Natural killer cell treated with Interleukin-12 subunit alpha and Interleukin-12 subunit beta and Interleukin-15 and Interleukin-18, amount 100 ng/mL, for 72 hours (primary cell): ENCODE measurements around the gene SH3BP5. TPM values are rescaled to one million over a fixed set of nuclear protein-coding genes. Genes with fewer than 3 reads are reported as not detected.

Source experiments
- ATAC-seq, 2 donors: fragments of 150-1000 bp; cut with Tn5 transposase in 1 of 2; sonication (Bioruptor Pico), chemical (Tn5 transposase) in 1 of 2; 2 replicates each; pipeline ENCODE4 v1.10.0; 2021
- DNase-seq: peaks from one replicate; pipeline ENCODE4 v3.0.0; 2022; ENCODE audit warnings: low spot score
- H3K27ac Mint-ChIP-seq, 2 donors: 1 replicate in 1 of 2; 2 replicates in 1 of 2; pipeline ENCODE4 v1.8.0; 2022; ENCODE audit warnings: mixed read lengths in 2 of 2, mild to moderate bottlenecking in 1 of 2, moderate library complexity in 1 of 2
- H3K27me3 Mint-ChIP-seq, 2 donors: 1 replicate in 1 of 2; 2 replicates in 1 of 2; pipeline ENCODE4 v1.8.0; 2022; ENCODE audit warnings: mixed read lengths in 2 of 2
- H3K36me3 Mint-ChIP-seq: one replicate; pipeline ENCODE4 v1.8.0; 2022; ENCODE audit warnings: mixed read lengths
- H3K4me1 Mint-ChIP-seq, 2 donors: 1 replicate in 1 of 2; 2 replicates in 1 of 2; pipeline ENCODE4 v1.8.0; 2022; ENCODE audit warnings: low read depth in 2 of 2, mixed read lengths in 2 of 2, mild to moderate bottlenecking in 1 of 2
- H3K4me3 Mint-ChIP-seq: one replicate; pipeline ENCODE4 v1.8.0; 2022; ENCODE audit warnings: mixed read lengths
- H3K9me3 Mint-ChIP-seq: 2 replicates; pipeline ENCODE4 v1.8.0; 2022; ENCODE audit warnings: mixed read lengths
- total RNA-seq, 2 donors: library from RNA; stranded (reverse); gene quantifications; one replicate each; pipeline ENCODE4 v1.2.3, GENCODE V29; 2022

The SH3BP5 gene
- total RNA-seq, 2 donors from 2014 or later: 58.5 to 165 TPM

DNA sequence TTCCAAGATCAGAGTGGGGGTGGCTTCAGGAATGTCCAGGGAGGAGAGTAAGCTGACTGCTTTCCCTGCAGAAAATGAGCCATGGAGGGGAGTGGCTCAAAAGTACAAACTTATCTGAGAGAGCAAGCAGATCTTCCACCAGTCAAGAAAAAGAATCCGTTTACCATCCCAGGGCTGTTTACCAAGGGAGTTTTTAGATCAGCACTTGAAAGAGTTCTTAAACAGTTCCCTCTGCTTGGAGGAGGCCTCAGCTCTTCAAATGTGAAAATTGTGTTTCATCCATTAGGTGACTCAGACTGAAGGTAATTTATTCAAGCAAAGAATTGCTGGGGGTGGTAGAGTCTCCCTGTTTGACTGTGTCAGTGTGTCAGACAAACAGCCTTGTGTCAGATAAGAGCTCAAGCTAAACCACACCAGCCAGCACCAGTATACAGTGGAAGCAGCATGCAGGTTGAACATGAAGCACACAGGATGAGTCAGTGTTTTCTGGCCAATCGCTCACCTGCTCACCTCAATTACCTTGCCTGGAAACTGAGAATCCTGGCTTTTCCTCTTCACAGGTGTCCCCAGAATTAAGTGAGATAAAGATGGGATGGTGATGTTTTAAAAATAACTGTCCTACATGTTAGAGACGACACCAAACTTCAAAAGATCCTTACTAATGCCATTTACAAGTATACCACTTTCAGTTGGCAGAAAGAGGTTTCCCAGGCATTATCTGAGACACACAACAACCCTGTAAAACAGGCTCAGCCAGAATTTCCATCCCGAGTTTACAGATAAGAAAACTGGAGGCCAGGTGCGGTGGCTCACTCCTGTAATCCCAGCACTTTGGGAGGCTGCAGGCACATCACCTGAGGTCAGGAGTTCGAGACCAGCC lies 21.7 kb downstream of the SH3BP5 start:
- DNase-seq (no peak), ATAC-seq (peak; percentile 88 to 97)
- H3K27me3 Mint-ChIP-seq: no peaks in the 10 kb centered on the region
- no peaks in the 10 kb centered on the region for H3K9me3 Mint-ChIP-seq
- peaks cover 5% of the 10 kb centered on the region for H3K36me3 Mint-ChIP-seq
- H3K4me3 Mint-ChIP-seq: peak overlapping the region; percentile 90
- peak overlapping the region; percentile 88 to 90 for H3K27ac Mint-ChIP-seq
- peaks cover 50 to 56% of the 10 kb centered on the region in 2 donors for H3K4me1 Mint-ChIP-seq

DNA sequence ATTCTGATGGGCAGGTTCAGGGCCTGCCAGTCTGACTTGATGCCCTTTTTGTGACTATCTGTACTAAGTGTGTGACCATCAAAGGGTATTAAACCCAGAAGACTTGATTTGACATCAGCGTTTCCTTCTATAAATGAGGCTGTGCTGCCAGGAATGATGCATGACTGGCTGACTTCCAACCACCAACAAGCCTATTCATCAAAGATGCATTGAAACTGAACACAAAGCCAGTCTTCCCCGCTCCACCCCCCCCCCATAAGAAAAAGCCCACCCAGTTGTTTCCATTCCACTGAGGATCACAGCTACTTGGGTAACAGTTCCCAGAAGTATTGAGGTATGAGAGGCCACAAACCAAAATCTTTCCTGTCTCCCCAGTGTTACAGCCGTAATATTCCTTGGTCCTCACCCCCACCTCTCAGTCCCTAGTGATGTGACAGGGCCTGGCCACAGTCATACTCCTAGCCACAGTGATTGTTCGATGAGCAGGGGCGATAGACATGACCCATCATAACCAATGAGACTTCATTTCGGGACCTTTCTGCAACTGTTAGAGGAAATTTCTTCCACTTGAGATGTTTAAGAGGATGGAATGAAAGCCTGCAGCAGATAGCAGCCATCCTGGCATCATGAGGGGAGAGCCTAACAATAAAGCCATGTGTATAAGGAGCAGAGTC lies 22.6 kb downstream of the SH3BP5 start:
- Mint-ChIP-seq H3K4me3 (peak overlapping the region; percentile 90), H3K4me1 (peaks cover 50 to 55% of the 10 kb centered on the region in 2 donors), H3K36me3 (peaks cover 11% of the 10 kb centered on the region), H3K27me3 (no peaks in the 10 kb centered on the region), H3K27ac (peak overlapping the region; percentile 88 to 90), H3K9me3 (no peaks in the 10 kb centered on the region)
- DNase-seq (no peak), ATAC-seq (peak in 1 of 2 donors; percentile 78)

DNA sequence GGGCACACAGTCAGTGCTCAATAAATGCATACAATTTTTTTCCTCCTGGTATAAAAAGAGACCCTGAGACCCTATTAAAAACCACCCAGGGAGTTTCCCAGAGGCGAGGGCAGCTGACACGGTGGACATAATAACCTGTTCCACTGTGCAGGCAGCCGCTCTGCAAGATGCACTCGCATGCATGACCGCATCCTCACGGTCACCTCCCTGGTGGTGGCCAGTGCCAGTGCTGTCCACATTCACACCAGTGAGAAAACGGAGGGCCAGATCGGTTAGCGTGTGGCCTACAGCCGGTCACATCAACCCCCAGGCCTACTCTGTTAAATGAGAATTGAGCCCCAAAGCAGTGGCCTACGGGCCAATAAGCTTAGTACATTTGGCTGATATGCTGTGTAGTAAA lies 24.8 kb downstream of the SH3BP5 start:
- DNase-seq (no peak), ATAC-seq (no peak)
- Mint-ChIP-seq H3K27ac (no peak overlapping the region), H3K4me3 (no peak overlapping the region), H3K36me3 (peaks cover 20% of the 10 kb centered on the region), H3K4me1 (peaks cover 55 to 62% of the 10 kb centered on the region in 2 donors), H3K27me3 (no peaks in the 10 kb centered on the region), H3K9me3 (no peaks in the 10 kb centered on the region)

DNA sequence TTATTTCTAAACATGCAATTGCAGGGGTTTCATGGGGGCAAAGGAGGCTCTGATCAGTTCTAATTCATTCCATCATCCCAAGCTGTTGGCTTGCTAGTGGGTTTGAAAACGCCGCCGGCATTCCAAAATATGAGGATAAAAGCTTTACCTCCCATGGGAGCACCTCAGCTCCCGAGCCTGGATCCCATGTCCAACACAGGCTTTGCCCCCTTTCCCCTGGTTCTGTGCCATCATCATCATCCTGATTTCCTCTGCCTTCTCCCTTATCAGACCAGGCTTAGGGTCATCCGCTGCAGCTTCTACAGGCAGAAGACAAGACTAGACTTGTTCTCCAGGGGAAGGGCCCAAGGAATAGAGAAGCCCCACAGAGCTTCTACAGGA lies 25.4 kb downstream of the SH3BP5 start:
- no peaks in the 10 kb centered on the region for H3K27me3 Mint-ChIP-seq
- H3K4me3 Mint-ChIP-seq: no peak overlapping the region
- H3K4me1 Mint-ChIP-seq: peaks cover 61 to 65% of the 10 kb centered on the region in 2 donors
- DNase-seq (no peak), ATAC-seq (no peak)
- H3K27ac Mint-ChIP-seq: peak overlapping the region in 1 of 2 donors; percentile 25
- H3K9me3 Mint-ChIP-seq: no peaks in the 10 kb centered on the region
- peaks cover 25% of the 10 kb centered on the region for H3K36me3 Mint-ChIP-seq

DNA sequence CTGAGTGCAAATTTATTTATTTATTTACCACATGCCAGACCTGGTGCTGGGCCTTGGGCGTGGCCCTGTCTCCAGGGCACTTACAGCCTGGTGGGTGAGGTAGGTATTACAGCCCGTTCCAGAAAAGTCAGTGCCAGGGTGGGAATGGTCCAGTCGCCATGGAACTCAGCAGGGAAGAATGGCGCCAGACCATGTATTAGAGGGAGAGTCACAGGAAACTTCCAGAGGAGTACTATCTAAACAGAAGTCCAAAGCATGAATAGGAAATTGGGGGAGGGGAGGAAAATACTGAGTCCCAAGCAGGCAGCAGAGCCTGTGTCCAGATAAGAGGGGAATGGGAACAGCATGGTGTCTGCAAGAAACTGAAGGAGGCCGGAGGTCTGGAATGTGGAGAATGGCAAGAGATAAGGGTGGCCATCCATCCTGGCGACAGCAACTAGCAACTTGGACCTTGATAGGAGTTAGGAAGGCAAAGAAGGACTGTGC lies 27.0 kb downstream of the SH3BP5 start:
- Mint-ChIP-seq H3K27ac (peak overlapping the region in 1 of 2 donors; percentile 95), H3K9me3 (no peaks in the 10 kb centered on the region), H3K27me3 (no peaks in the 10 kb centered on the region), H3K36me3 (peaks cover 36% of the 10 kb centered on the region), H3K4me3 (peak overlapping the region; percentile 0), H3K4me1 (peaks cover 66 to 71% of the 10 kb centered on the region in 2 donors)
- peak; percentile 40 for DNase-seq
- no peak for ATAC-seq

DNA sequence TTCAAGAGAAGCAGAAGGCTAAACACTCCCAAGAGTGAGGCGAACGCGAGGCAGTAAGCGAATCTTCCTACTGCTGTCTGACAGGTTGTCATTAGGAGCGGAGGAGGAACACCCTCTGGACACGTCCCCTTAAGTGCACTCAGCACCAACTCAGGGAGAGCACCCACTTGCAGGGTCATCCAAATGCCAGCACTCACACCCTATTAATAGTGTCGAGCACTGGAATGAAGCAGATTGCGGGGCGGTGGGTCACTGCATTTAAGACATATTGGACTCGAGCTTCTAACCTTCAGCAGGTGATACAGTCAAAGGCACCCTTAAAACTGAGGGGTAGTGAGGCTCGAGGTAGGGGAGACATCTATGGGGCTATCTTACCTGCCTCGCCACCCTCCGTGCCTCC lies 28.7 kb downstream of the SH3BP5 start:
- Mint-ChIP-seq H3K9me3 (no peaks in the 10 kb centered on the region), H3K27ac (peak overlapping the region; percentile 92 to 95), H3K36me3 (peaks cover 35% of the 10 kb centered on the region), H3K4me3 (peak overlapping the region; percentile 91), H3K4me1 (peaks cover 57 to 64% of the 10 kb centered on the region in 2 donors), H3K27me3 (no peaks in the 10 kb centered on the region)
- ATAC-seq (no peak), DNase-seq (peak; percentile 6)

DNA sequence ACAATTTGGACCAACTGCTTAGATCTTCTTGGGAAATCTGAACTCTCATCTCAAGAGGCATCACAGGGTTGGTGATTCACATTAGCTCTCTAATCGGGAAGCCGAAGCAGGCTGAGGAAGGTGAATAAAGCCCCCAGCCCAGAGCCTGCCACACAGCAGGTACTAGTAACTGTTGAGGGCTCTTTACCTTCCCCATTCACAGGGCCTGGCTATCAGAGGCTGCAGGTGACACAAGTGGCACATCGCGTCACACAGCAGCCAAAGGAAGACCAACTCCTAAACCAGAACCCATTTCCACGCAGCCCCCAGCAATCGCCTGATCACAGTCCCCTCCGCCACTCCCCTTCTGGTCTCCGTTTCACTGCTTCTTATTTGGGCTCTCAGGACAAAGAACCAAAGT lies 29.2 kb downstream of the SH3BP5 start:
- ATAC-seq (no peak), DNase-seq (peak; percentile 58)
- Mint-ChIP-seq H3K9me3 (no peaks in the 10 kb centered on the region), H3K27ac (peak overlapping the region; percentile 92 to 95), H3K36me3 (peaks cover 40% of the 10 kb centered on the region), H3K27me3 (no peaks in the 10 kb centered on the region), H3K4me3 (peak overlapping the region; percentile 91), H3K4me1 (peaks cover 59 to 65% of the 10 kb centered on the region in 2 donors)

DNA sequence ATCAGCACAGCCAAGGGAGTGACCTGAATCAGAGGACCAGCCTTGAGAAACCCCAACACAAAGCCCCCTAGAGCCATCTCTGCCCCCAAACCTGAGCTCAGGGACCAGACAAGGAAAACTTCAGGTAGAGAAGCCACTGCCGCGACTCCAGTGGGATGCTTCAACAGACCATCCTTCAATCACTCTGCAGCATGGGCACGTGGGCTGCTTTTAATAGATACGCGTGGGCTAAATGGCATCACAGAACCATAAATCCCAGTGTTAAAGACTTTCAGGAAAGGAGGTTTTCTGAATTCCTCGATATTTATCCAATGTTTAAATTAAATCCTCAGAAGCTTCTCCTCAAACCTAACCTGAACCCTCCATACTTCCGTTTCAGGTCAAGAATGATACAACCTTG lies 30.6 kb downstream of the SH3BP5 start:
- Mint-ChIP-seq H3K4me1 (peaks cover 69 to 71% of the 10 kb centered on the region in 2 donors), H3K36me3 (peaks cover 49% of the 10 kb centered on the region), H3K4me3 (peak overlapping the region; percentile 91), H3K9me3 (no peaks in the 10 kb centered on the region), H3K27me3 (no peaks in the 10 kb centered on the region), H3K27ac (peak overlapping the region; percentile 92 to 95)
- no peak for DNase-seq
- no peak for ATAC-seq

DNA sequence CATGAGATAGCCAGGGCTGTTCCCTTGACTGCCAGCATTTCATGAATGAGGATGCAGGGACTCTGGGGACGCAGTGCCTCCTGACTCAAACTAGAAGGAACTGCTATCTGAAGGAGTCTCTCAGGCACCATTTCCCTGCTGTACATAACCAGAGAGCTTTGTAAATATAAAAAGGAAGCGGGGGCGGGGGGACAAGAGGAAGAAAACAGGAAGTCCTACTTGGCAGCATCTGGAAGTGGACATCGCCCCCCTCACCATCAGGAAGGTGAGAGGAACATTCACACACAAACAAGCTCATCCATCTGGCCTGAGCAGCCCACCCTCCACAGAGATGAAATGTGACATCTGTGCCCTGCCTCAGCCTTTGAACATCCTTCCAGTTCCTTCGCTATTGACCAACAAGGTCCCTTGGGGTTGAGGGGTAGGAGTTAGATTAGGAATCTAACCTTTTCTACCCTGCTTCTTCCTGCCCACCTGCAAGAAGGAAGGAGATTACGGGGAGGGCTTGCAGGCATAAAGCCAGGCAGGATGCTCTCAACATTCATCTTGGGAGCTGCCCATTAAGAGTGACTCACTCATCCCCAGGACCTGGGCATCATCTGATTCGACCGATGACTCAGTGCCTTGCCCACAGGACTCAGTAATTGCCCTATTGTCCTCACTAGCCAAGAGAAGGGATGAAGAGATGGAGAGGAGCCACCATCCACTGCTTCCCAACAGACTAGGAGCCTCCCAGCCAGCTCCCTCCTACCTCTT lies 31.9 kb downstream of the SH3BP5 start:
- ATAC-seq: peak; percentile 47 to 81
- Mint-ChIP-seq H3K4me1 (peaks cover 72 to 76% of the 10 kb centered on the region in 2 donors), H3K4me3 (peak overlapping the region; percentile 78), H3K27ac (peak overlapping the region; percentile 89 to 95), H3K27me3 (no peaks in the 10 kb centered on the region), H3K9me3 (no peaks in the 10 kb centered on the region), H3K36me3 (peaks cover 46% of the 10 kb centered on the region)
- peak; percentile 65 for DNase-seq

DNA sequence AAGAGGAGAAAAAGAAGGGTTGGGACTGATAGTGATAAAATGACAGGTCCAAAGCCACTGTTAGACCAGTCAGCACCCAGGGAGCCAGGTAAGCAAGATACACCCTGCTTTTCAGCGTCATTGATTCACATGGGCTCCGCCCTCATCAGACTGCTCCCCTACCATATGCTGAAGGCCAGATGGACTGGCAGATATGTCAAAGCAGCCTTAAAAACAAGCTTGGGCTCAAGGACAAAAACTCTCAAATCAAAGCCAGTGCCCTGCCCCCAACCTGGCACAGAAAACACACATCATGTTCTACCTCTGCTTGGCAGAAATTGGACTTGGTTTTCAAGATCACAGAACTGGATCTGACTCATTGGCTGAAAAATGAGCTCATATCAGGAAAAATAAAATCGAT lies 33.4 kb downstream of the SH3BP5 start:
- H3K27me3 Mint-ChIP-seq: no peaks in the 10 kb centered on the region

DNA sequence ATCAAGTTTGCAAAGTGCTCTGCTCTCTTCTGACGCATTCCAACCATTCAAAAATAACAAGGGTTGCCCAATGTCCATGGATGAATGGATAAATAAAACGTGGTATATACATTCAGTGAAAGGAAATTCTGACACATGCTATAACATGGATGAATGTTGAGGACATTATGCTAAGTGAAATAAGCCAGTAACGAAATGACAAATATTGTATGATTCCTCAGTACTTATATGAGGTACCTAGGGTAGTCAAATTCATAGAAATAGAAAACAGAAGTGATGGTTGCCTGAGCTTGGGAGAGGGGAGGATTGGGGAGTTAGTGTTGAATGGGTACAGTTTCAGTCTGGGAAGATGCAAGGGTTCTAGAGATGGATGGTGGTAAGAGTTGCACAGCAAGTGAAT lies 33.9 kb downstream of the SH3BP5 start:
- DNase-seq (peak; percentile 31), ATAC-seq (peak in 1 of 2 donors; percentile 56)
- Mint-ChIP-seq H3K9me3 (no peaks in the 10 kb centered on the region), H3K36me3 (peaks cover 53% of the 10 kb centered on the region), H3K27me3 (no peaks in the 10 kb centered on the region), H3K27ac (peak overlapping the region; percentile 98), H3K4me1 (peaks cover 71 to 77% of the 10 kb centered on the region in 2 donors), H3K4me3 (peak overlapping the region; percentile 68)

More for the DNA sequence above, 33.4 kb downstream of the SH3BP5 start:
- H3K27ac Mint-ChIP-seq: peak overlapping the region; percentile 98
- no peaks in the 10 kb centered on the region for H3K9me3 Mint-ChIP-seq
- peak overlapping the region; percentile 68 for H3K4me3 Mint-ChIP-seq
- peaks cover 75 to 82% of the 10 kb centered on the region in 2 donors for H3K4me1 Mint-ChIP-seq
- peak; percentile 6 for DNase-seq
- H3K36me3 Mint-ChIP-seq: peaks cover 53% of the 10 kb centered on the region
- ATAC-seq: no peak

DNA sequence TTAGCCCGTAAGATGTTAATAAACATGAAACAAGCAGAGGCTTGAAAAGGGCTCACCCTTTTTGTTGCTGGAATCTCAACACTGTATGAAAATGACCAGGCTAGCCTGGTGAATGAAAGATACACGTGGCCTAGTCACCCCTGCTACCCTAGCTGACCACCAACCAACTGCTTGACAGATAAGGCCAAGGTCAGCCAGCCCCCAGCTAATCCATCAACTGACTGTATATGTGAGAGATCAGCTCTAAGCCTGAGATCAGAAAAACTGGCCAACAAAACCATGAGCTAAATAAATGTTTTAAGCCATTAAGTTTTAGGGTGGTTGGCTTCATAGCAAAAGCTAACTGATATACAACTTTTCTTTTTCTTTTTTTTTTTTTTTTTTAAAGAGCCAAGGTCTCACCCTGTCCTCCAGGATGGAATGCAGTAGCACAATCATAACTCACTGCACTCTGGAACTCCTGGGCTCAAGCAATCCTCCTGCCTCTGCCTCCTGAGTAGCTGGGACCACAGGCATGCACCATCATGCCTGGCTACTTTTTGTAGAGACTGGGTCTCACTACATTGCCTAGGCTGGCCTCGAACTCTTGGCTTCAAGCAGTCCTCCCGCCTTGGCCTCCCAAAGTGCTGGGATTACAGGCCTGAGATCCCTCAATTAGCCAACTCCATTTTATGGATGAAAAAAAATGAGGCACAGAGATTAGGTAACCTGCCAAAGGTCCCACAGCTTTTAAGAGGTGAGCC lies 34.6 kb downstream of the SH3BP5 start:
- peak; percentile 13 for DNase-seq
- peak overlapping the region; percentile 98 for H3K27ac Mint-ChIP-seq
- H3K9me3 Mint-ChIP-seq: no peaks in the 10 kb centered on the region
- no peak for ATAC-seq
- peak overlapping the region; percentile 68 for H3K4me3 Mint-ChIP-seq
- H3K4me1 Mint-ChIP-seq: peaks cover 71 to 75% of the 10 kb centered on the region in 2 donors
- no peaks in the 10 kb centered on the region for H3K27me3 Mint-ChIP-seq
- peaks cover 46% of the 10 kb centered on the region for H3K36me3 Mint-ChIP-seq

DNA sequence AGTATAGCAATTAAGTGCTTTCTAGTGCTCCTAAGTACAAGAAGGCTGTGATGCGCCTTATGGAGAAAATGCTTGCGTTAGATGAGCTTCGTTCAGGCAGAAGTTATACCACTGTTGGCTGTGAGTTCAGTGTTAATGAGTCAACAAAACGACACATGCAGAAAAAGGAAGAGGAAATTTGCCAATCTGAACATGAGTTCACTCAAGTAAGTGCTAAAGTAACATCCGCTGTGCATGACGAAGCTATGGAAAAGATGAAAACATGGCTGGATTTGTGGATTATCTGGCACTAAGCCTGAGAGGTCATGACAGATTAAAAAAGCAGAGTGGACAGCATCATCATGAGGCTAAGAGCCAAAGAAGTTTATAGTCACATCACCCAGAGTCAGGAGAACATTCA lies 36.9 kb downstream of the SH3BP5 start:
- peak; percentile 58 to 69 for ATAC-seq
- H3K9me3 Mint-ChIP-seq: no peaks in the 10 kb centered on the region
- peak; percentile 73 for DNase-seq
- H3K4me3 Mint-ChIP-seq: peak overlapping the region; percentile 78
- H3K27me3 Mint-ChIP-seq: no peaks in the 10 kb centered on the region
- peaks cover 28% of the 10 kb centered on the region for H3K36me3 Mint-ChIP-seq
- peak overlapping the region; percentile 98 for H3K27ac Mint-ChIP-seq
- peaks cover 68 to 74% of the 10 kb centered on the region in 2 donors for H3K4me1 Mint-ChIP-seq
